ENCODE results near the gene BRD3OS. TPM values are rescaled to one million over a fixed set of nuclear protein-coding genes. Genes with fewer than 3 reads are reported as not detected.

Gene BRD3OS
- total and polyA plus RNA-seq, 2 of the 13 experiments (the other 11 are each of a cell fraction or from before 2014, with no cell fraction given), result 4.9 to 5.7 TPM

DNA sequence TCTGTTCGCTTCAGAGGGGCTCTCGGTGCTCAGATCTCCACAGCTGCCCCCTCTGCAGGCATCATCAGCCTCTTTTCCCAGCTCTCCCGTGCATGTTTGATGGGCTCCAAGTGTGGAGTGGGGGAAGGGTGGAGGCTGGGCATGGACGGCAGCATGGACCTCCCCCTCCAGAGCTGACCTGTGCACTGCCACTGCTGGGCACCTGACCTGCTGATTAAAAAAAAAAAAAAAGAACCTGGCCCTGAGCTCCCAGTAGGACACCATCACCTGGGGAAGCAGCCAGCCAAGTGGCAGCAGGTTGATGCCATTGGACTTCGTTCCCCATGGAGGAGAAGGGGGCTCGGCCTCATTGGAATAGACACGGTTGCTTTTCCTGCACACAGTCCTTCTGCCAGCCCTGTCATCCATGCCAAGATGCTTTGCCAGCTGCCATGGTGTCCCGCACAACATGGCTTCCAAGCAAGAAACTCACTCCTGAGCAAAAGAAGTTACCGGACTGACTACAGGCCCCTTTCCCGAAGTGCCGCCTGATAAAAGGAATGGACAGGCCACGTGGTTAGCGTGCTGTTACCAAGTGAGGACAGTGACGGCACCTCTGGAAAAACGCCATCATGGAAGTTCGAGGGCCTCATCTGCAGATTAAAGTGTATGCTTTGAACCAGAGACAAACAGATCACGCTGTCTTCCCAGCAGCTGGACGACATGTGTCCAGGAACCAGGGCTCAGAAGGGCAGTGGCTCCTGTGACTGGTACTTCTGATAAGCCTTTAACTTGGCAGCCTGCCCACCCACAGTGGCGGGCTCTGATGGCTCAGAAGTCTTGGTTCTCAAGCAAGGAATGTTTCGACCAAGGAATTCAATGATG is 14.7 kb upstream of the BRD3OS start (continued):
- TF ChIP-seq ZBTB38 (CRISPR knock-in tag; IDR thresholded peaks at IDR 0.05) (no peak), ZNF790 (CRISPR knock-in tag; IDR thresholded peaks at IDR 0.05; ENCODE audit: borderline replicate concordance) (no peak), ZNF44 (CRISPR knock-in tag; IDR thresholded peaks at IDR 0.05) (no peak), SALL2 (CRISPR knock-in tag; IDR thresholded peaks at IDR 0.05) (no peak), ELF1 (CRISPR knock-in tag; IDR thresholded peaks at IDR 0.05) (0 out of 2 replicates have a peak, but pooled peaks have one; percentile 12), ZNF792 (CRISPR knock-in tag; IDR thresholded peaks at IDR 0.05) (no peak), MXD4 (CRISPR knock-in tag; IDR thresholded peaks at IDR 0.05) (no peak), PRMT3 (CRISPR knock-in tag; IDR thresholded peaks at IDR 0.05; ENCODE audit: borderline replicate concordance, low read depth) (no peak), ZXDC (CRISPR knock-in tag; IDR thresholded peaks at IDR 0.05) (no peak), SP1 (IDR thresholded peaks at IDR 0.05) (no peak), SP1 (CRISPR knock-in tag; IDR thresholded peaks at IDR 0.05) (no peak), SMAD1 (CRISPR knock-in tag; IDR thresholded peaks at IDR 0.05; ENCODE audit: borderline replicate concordance, low read depth) (no peak), ZNF75D (CRISPR knock-in tag; IDR thresholded peaks at IDR 0.05; ENCODE audit: borderline replicate concordance) (no peak), ZFP36L1 (CRISPR knock-in tag; IDR thresholded peaks at IDR 0.05) (0 out of 2 replicates have a peak, but pooled peaks have one; percentile 48), ZBTB43 (CRISPR knock-in tag; conservative IDR thresholded peaks at IDR 0.05) (no peak), ZNF674 (CRISPR knock-in tag; IDR thresholded peaks at IDR 0.05; ENCODE audit: low read depth) (no peak), ZMAT3 (CRISPR knock-in tag; conservative IDR thresholded peaks at IDR 0.05) (no peak), ZNF841 (CRISPR knock-in tag; IDR thresholded peaks at IDR 0.05; ENCODE audit: borderline replicate concordance) (no peak), ARID5B (CRISPR knock-in tag; IDR thresholded peaks at IDR 0.05) (peak; percentile 27; the same call in 1 of the 2 replicates)
